HepG2 (cell line): ENCODE measurements around the gene BMF. TPM values are rescaled to one million over a fixed set of nuclear protein-coding genes. Genes with fewer than 3 reads are reported as not detected.
A peak's percentile ranks its signal among the peaks of the same experiment; 100 is the strongest.

Experiments
- ATAC-seq: fragments of 200-7000 bp; cut with Tn5 transposase; 3 replicates; pipeline ENCODE4 v1.9.1; 2020; ENCODE audit warnings: mild to moderate bottlenecking, moderate library complexity
- BruUV-seq: library from RNA; stranded (reverse); fragments of 400-500 nt; replicated peaks from 2 replicates; lab custom pipeline; 2021; lab: Mats Ljungman, UMichigan
- CTCF ChIA-PET: fragments of 300-600 bp; formaldehyde crosslinking; extraction: SDS; loops from one replicate; lab custom pipeline; 2021; ENCODE audit warnings: low total read pairs, inconsistent platforms, low intra/inter-chr PET ratio; lab: Yijun Ruan, JAX
- POLR2A ChIA-PET: fragments of 350-600 bp; sonication (Branson Sonifier 250); formaldehyde crosslinking; loops from one replicate; lab custom pipeline; 2020; ENCODE audit warnings: antibody characterized with exemption, inconsistent platforms; lab: Yijun Ruan, JAX
- DNase-seq: peaks from one replicate; pipeline ENCODE4 v3.0.0-alpha.2; 2015; ENCODE audit warnings: low spot score
- FAIRE-seq: peaks from 3 replicates; lab custom pipeline; 2011; peaks lifted over from hg19 to GRCh38; lab: Jason Lieb, UNC
- H2AFZ ChIP-seq: one replicate; pipeline ENCODE4 v1.6.1; 2011; ENCODE audit warnings: low read length, inconsistent platforms
- H3K27ac ChIP-seq: fragments of 300-600 bp; 3 replicates; pipeline ENCODE4 v1.8.0; 2011; ENCODE audit warnings: mixed run types, mild to moderate bottlenecking, mixed read lengths, low read length, inconsistent platforms; ENCODE audit not compliant: insufficient read depth; ENCODE audit errors: extremely low read length
- H3K27me3 ChIP-seq, 2 experiments: fragments of 200-600 bp in 1 of 2; 2 replicates in 1 of 2; 3 replicates in 1 of 2; pipeline versions ENCODE4 v1.6.0 to v1.8.0; 2011; ENCODE audit warnings: low read length in 2 of 2, mild to moderate bottlenecking in 2 of 2, moderate library complexity in 2 of 2, inconsistent platforms in 1 of 2; ENCODE audit not compliant: insufficient read depth in 2 of 2, control insufficient read depth in 1 of 2
- H3K36me3 ChIP-seq, 2 experiments: fragments of 200-600 bp in 1 of 2; replicated peaks in 1 of 2; 2 replicates in 1 of 2; 3 replicates in 1 of 2; pipeline versions ENCODE4 v1.5.1 to v1.8.0; 2011; ENCODE audit warnings: low read length in 2 of 2, inconsistent platforms in 1 of 2; ENCODE audit not compliant: insufficient read depth in 2 of 2, control insufficient read depth in 1 of 2
- H3K4me1 ChIP-seq: 2 replicates; pipeline ENCODE4 v1.5.1; 2012; ENCODE audit warnings: low read length, inconsistent platforms; ENCODE audit not compliant: insufficient read depth
- H3K4me2 ChIP-seq: 2 replicates; pipeline ENCODE4 v1.6.0; 2011; ENCODE audit warnings: low read depth, low read length, inconsistent platforms
- H3K4me3 ChIP-seq, 3 experiments: fragments of 200-600 bp in 1 of 3; sonication (generic), shearing (Covaris generic) in 1 of 3; replicated peaks in 1 of 3; 2 replicates each; pipeline ENCODE4 v1.5.1; 2011 to 2016; ENCODE audit warnings: low read length in 3 of 3, inconsistent platforms in 2 of 3, low read depth in 2 of 3, mild to moderate bottlenecking in 2 of 3, control low read depth in 1 of 3, mixed read lengths in 1 of 3; ENCODE audit not compliant: insufficient read depth in 1 of 3
- H3K79me2 ChIP-seq: one replicate; pipeline ENCODE4 v1.6.1; 2011; ENCODE audit warnings: low read length, inconsistent platforms; ENCODE audit not compliant: insufficient read depth
- H3K9ac ChIP-seq: 2 replicates; pipeline ENCODE4 v1.6.0; 2011; ENCODE audit warnings: mild to moderate bottlenecking, low read depth, low read length, inconsistent platforms; ENCODE audit not compliant: insufficient read depth
- H3K9me3 ChIP-seq: 2 replicates; pipeline ENCODE4 v1.5.1; 2012; ENCODE audit warnings: mild to moderate bottlenecking, low read length
- H4K20me1 ChIP-seq: 2 replicates; pipeline ENCODE4 v1.6.0; 2011; ENCODE audit warnings: inconsistent platforms, mild to moderate bottlenecking, low read length, moderate library complexity; ENCODE audit not compliant: insufficient read depth
- CC2D1A ChIP-seq: sonication (generic); formaldehyde crosslinking; IDR thresholded peaks from 2 replicates; pipeline ENCODE4 v1.8.1; 2023; ENCODE audit warnings: mild to moderate bottlenecking, missing genetic modification reagents
- HDAC6 ChIP-seq: fragments of 200-600 bp; sonication (generic); IDR thresholded peaks from 2 replicates; pipeline ENCODE4 v1.7.0; 2017; ENCODE audit warnings: mild to moderate bottlenecking, antibody characterized with exemption, low read length, low read depth
- ZBTB8A ChIP-seq: sonication (generic); formaldehyde crosslinking; IDR thresholded peaks from 2 replicates; pipeline ENCODE4 v1.4.0; 2020; ENCODE audit warnings: mild to moderate bottlenecking, low read depth, missing genetic modification reagents, borderline replicate concordance
- ZNF451 ChIP-seq: sonication (generic); formaldehyde crosslinking; IDR thresholded peaks from 2 replicates; pipeline ENCODE4 v1.5.0; 2020; ENCODE audit warnings: mild to moderate bottlenecking, missing genetic modification reagents
- ZNF460 ChIP-seq: sonication (generic); formaldehyde crosslinking; IDR thresholded peaks from 2 replicates; pipeline ENCODE4 v1.5.1; 2020; ENCODE audit warnings: missing genetic modification reagents, mild to moderate bottlenecking, borderline replicate concordance
- ZNF772 ChIP-seq: sonication (generic); formaldehyde crosslinking; IDR thresholded peaks from 2 replicates; pipeline ENCODE4 v1.5.0; 2020; ENCODE audit warnings: mild to moderate bottlenecking, missing genetic modification reagents
- WGBS: methylation state at CpG from one replicate; pipeline ENCODE4 v1.1.6; 2017; ENCODE audit warnings: low lambda C conversion rate; 5-methylcytosine and 5-hydroxymethylcytosine counted together
- in situ Hi-C: cut with HindIII; loops from 2 replicates; pipeline ENCODE4 v1.10.0; 2017; ENCODE audit warnings: low pct_unique_long_range_greater_than_20kb; ENCODE audit not compliant: extremely low pct_ligation_motif_present
- intact Hi-C: fragments of 100-400 bp; cut with micrococcal nuclease; formaldehyde crosslinking; loops from one replicate; pipeline ENCODE4 v1.10.0; 2022; ENCODE audit not compliant: unreplicated experiment
- polyA plus RNA-seq, 8 experiments: library from polyadenylated mRNA; depleted of rRNA in 3 of 8; stranded (reverse) in 7 of 8; unstranded in 1 of 8; fragments of >200 nt; fragmentation: Illumina TruSeq in 4 of 8; extraction: Trizol in 4 of 8; gene quantifications; 2 replicates each; pipeline versions ENCODE4 v1.2.1 to v1.2.3, GENCODE V29; 2011 to 2016; ENCODE audit warnings: low read depth in 4 of 8, missing spikeins in 1 of 8, mixed read lengths in 1 of 8; ENCODE audit not compliant: insufficient read depth in 1 of 8
- total RNA-seq, 5 experiments: library from RNA; depleted of rRNA; stranded (reverse); fragments of >200 nt; fragmentation: Illumina TruSeq; extraction: Trizol; gene quantifications; 2 replicates each; pipeline ENCODE4 v1.2.3, GENCODE V29; 2016; ENCODE audit warnings: low read depth in 1 of 5

BMF gene
- total and polyA plus RNA-seq, 2 of the 13 experiments (the other 11 are each of a cell fraction or from before 2014, with no cell fraction given), result 8.7 to 15.9 TPM

GRCh38 chr15:40090774-40091455 lies 17.8 kb downstream of the BMF start:
- Histone ChIP-seq H3K79me2 (no peaks in the 10 kb centered on the region), H3K36me3 (peaks cover 0 to 9% of the 10 kb centered on the region in 2 experiments; a peak in 3 of 5 replicates), H4K20me1 (no peaks in the 10 kb centered on the region), H3K27me3 (no peaks in the 10 kb centered on the region), H3K9me3 (no peaks in the 10 kb centered on the region), H3K9ac (no peak overlapping the region), H3K4me1 (peaks cover 95% of the 10 kb centered on the region), H3K4me2 (no peak overlapping the region), H3K27ac (no peak overlapping the region), H3K4me3 (no peak overlapping the region), H2AFZ (no peak overlapping the region)
- no peak for ATAC-seq
- WGBS, result 97% methylated on average over 8 of the region's 14 CpGs
- TF ChIP-seq ZNF772 (CRISPR knock-in tag) (no peak), HDAC6 (no peak), ZBTB8A (CRISPR knock-in tag) (no peak), ZNF460 (no peak), CC2D1A (no peak), ZNF451 (CRISPR knock-in tag) (no peak)
- CTCF ChIA-PET, result no interaction called here
- FAIRE-seq, result no peak
- DNase-seq, result no peak
- in situ Hi-C loops (no loop called here), intact Hi-C loops (no loop called here)
- BruUV-seq, result TSS peak; percentile 8
- POLR2A ChIA-PET, result interaction anchor here (1.2 to 15.1 kb wide), 4 partner anchors 8 to 21 kb away, joined by 5 to 371 read pairs (median 51); partner anchors contain the start of gene BMF
